SK-N-SH (cell line): ENCODE measurements around the gene RET. TPM values are rescaled to one million over a fixed set of nuclear protein-coding genes. Genes with fewer than 3 reads are reported as not detected.
A peak's percentile ranks its signal among the peaks of the same experiment; 100 is the strongest.

Experiments used
- CTCF ChIA-PET: fragments of 300-600, 350-600 bp; formaldehyde crosslinking; extraction: SDS; loops from one replicate; lab custom pipeline; 2021; lab: Yijun Ruan, JAX
- POLR2A ChIA-PET: fragments of 350-600 bp; sonication (Branson Sonifier 250); formaldehyde crosslinking; extraction: SDS; loops from one replicate; lab custom pipeline; 2020; ENCODE audit warnings: antibody characterized with exemption, inconsistent platforms; lab: Yijun Ruan, JAX
- DNase-seq: peaks from one replicate; pipeline ENCODE4 v3.0.0; 2012
- H2AFZ ChIP-seq: fragments of 200-600 bp; sonication (generic); 2 replicates; pipeline ENCODE4 v1.8.1; 2016; ENCODE audit warnings: antibody characterized with exemption, mild to moderate bottlenecking, low read depth
- H3F3A ChIP-seq: fragments of 200-600 bp; sonication (generic); replicated peaks from 2 replicates; pipeline ENCODE3; 2016; ENCODE audit warnings: antibody characterized with exemption, mild to moderate bottlenecking; ENCODE audit not compliant: insufficient read depth
- H3K27ac ChIP-seq, 2 experiments: fragments of 200-500 bp in 1 of 2; fragments of 200-600 bp in 1 of 2; sonication (Bioruptor generic) in 1 of 2; sonication (generic), shearing (Covaris generic) in 1 of 2; 2 replicates each; pipeline versions ENCODE4 v1.5.1 to v1.6.1; 2014 to 2016; ENCODE audit warnings: low read depth in 2 of 2, inconsistent platforms in 1 of 2, low read length in 1 of 2, mild to moderate bottlenecking in 1 of 2, mixed read lengths in 1 of 2
- H3K27me3 ChIP-seq: fragments of 200-600 bp; sonication (generic), shearing (Covaris generic); 2 replicates; pipeline ENCODE4 v1.6.1; 2016; ENCODE audit warnings: mixed run types; ENCODE audit not compliant: insufficient read depth
- H3K36me3 ChIP-seq, 2 experiments: fragments of 200-500 bp in 1 of 2; fragments of 200-600 bp in 1 of 2; sonication (Bioruptor generic) in 1 of 2; sonication (generic) in 1 of 2; replicated peaks in 1 of 2; 2 replicates each; pipeline versions ENCODE3 to v1.5.1; 2014 to 2016; ENCODE audit warnings: low read length in 1 of 2, mild to moderate bottlenecking in 1 of 2; ENCODE audit not compliant: insufficient read depth in 2 of 2, control insufficient read depth in 1 of 2
- H3K4me1 ChIP-seq, 2 experiments: fragments of 200-500 bp in 1 of 2; fragments of 200-600 bp in 1 of 2; sonication (Bioruptor generic) in 1 of 2; sonication (generic), shearing (Covaris generic) in 1 of 2; 2 replicates each; pipeline versions ENCODE4 v1.5.1 to v1.6.1; 2014 to 2016; ENCODE audit warnings: low read depth in 1 of 2, low read length in 1 of 2, mixed run types in 1 of 2; ENCODE audit not compliant: insufficient read depth in 2 of 2, control insufficient read depth in 1 of 2
- H3K4me2 ChIP-seq: fragments of 200-600 bp; sonication (generic), shearing (Covaris generic); 2 replicates; pipeline ENCODE4 v1.6.1; 2017; ENCODE audit warnings: mixed run types
- H3K4me3 ChIP-seq, 2 experiments: fragments of 200-500 bp in 1 of 2; fragments of 200-600 bp in 1 of 2; sonication (Bioruptor generic) in 1 of 2; sonication (generic), shearing (Covaris generic) in 1 of 2; 2 replicates each; pipeline versions ENCODE4 v1.5.1 to v1.8.1; 2014 to 2016; ENCODE audit warnings: low read depth in 2 of 2, inconsistent platforms in 1 of 2, low read length in 1 of 2, mild to moderate bottlenecking in 1 of 2, mixed read lengths in 1 of 2, moderate library complexity in 1 of 2
- H3K79me2 ChIP-seq: fragments of 200-600 bp; sonication (generic); 2 replicates; pipeline ENCODE4 v1.8.1; 2017; ENCODE audit warnings: mild to moderate bottlenecking; ENCODE audit not compliant: insufficient read depth
- H3K9ac ChIP-seq: fragments of 200-600 bp; sonication (generic); 2 replicates; pipeline ENCODE4 v1.6.1; 2017; ENCODE audit warnings: mixed run types
- H3K9me2 ChIP-seq: fragments of 200-600 bp; sonication (generic); 2 replicates; pipeline ENCODE4 v1.6.1; 2017; ENCODE audit warnings: mixed run types
- H3K9me3 ChIP-seq: fragments of 200-600 bp; sonication (generic); 2 replicates; pipeline ENCODE4 v1.6.1; 2017; ENCODE audit warnings: mixed run types, mild to moderate bottlenecking, moderate library complexity
- H4K20me1 ChIP-seq: fragments of 200-600 bp; sonication (generic); 2 replicates; pipeline ENCODE4 v1.6.1; 2017; ENCODE audit warnings: mild to moderate bottlenecking, mixed run types; ENCODE audit not compliant: insufficient read depth
- CTCF ChIP-seq: fragments of 200-600 bp; sonication (generic); IDR thresholded peaks from 2 replicates; pipeline ENCODE4 v1.6.1; 2017; ENCODE audit warnings: antibody characterized with exemption, mild to moderate bottlenecking, moderate library complexity
- EP300 ChIP-seq, 2 experiments: IDR thresholded peaks; 2 replicates each; pipeline versions ENCODE4 v1.4.0 to v1.6.1; 2012; ENCODE audit warnings: borderline replicate concordance in 1 of 2, low read depth in 1 of 2, low read length in 1 of 2
- EZH2phosphoT487 ChIP-seq: fragments of 200-600 bp; sonication (generic); IDR thresholded peaks from 2 replicates; pipeline ENCODE4 v1.6.1; 2017; ENCODE audit warnings: low read depth, mixed run types, mild to moderate bottlenecking, antibody characterized with exemption, moderate library complexity, borderline replicate concordance
- FOXJ3 ChIP-seq: sonication (generic); formaldehyde crosslinking; IDR thresholded peaks from 2 replicates; pipeline ENCODE4 v1.5.1; 2020; ENCODE audit warnings: mild to moderate bottlenecking, missing genetic modification reagents
- GATA2 ChIP-seq: sonication (generic); formaldehyde crosslinking; IDR thresholded peaks from 2 replicates; pipeline ENCODE4 v1.5.0; 2020; ENCODE audit warnings: mild to moderate bottlenecking, missing genetic modification reagents
- JUND ChIP-seq: IDR thresholded peaks from 2 replicates; pipeline ENCODE4 v1.4.0; 2012
- RFX5 ChIP-seq: IDR thresholded peaks from 2 replicates; pipeline ENCODE4 v1.6.1; 2012; ENCODE audit warnings: mild to moderate bottlenecking, improper control_type of control experiment, low read length
- RXRA ChIP-seq: IDR thresholded peaks from 2 replicates; pipeline ENCODE4 v1.4.0; 2012; ENCODE audit warnings: low read depth, mild to moderate bottlenecking, borderline replicate concordance
- SIN3A ChIP-seq: IDR thresholded peaks from 2 replicates; pipeline ENCODE4 v1.6.1; 2012; ENCODE audit warnings: low read depth, mild to moderate bottlenecking, low read length, moderate library complexity, borderline replicate concordance
- WGBS: methylation state at CpG from one replicate; pipeline ENCODE4 v1.1.6; 2017; ENCODE audit warnings: low lambda C conversion rate; 5-methylcytosine and 5-hydroxymethylcytosine counted together
- polyA plus RNA-seq, 3 experiments: library from polyadenylated mRNA; depleted of rRNA; stranded (reverse); fragments of >200 nt; gene quantifications; 2 replicates each; pipeline ENCODE4 v1.2.3, GENCODE V29; 2012

Gene RET
- polyA plus RNA-seq, 1 of the 3 experiments (the other 2 are of a cell fraction), result 3.2 TPM

GRCh38 chr10:43083764-43084163 is 6.9 kb downstream of the RET start:
- Histone ChIP-seq H3K4me3 (peak overlapping the region in 1 of 2 experiments; percentile 4; a peak in 1 of 4 replicates), H3K9me2 (no peaks in the 10 kb centered on the region), H3K79me2 (no peaks in the 10 kb centered on the region), H3K4me2 (no peak overlapping the region), H3K9ac (no peak overlapping the region), H3K27me3 (no peaks in the 10 kb centered on the region; the same call in 1 of the 2 replicates), H3F3A (no peaks in the 10 kb centered on the region), H3K4me1 (peaks cover 0 to 98% of the 10 kb centered on the region in 2 experiments; a peak in 2 of 4 replicates), H3K27ac (peak overlapping the region in 1 of 2 experiments; percentile 96; a peak in 2 of 4 replicates), H3K36me3 (no peaks in the 10 kb centered on the region), H2AFZ (no peak overlapping the region), H4K20me1 (no peaks in the 10 kb centered on the region), H3K9me3 (no peaks in the 10 kb centered on the region)
- POLR2A ChIA-PET, result interaction anchor here (0.6 to 3.1 kb wide), 5 partner anchors 28 to 213 kb away, joined by 3 to 11 read pairs (median 4); no protein-coding TSS in a partner anchor
- 36% methylated on average over 5 of the region's 5 CpGs for WGBS
- peak; percentile 57 for DNase-seq
- TF ChIP-seq RXRA, result no peak
- no peak for TF ChIP-seq SIN3A
- no peak for TF ChIP-seq RFX5
- TF ChIP-seq EZH2phosphoT487, result no peak
- TF ChIP-seq EP300 (IDR thresholded peaks at IDR 0.05; ENCODE audit: borderline replicate concordance in 1 of 2, low read depth in 1 of 2, low read length in 1 of 2), result peak in 1 of 2 experiments; percentile 68; a peak in 1 of 4 replicates
- TF ChIP-seq JUND, result no peak
- TF ChIP-seq FOXJ3 (CRISPR knock-in tag), result 0 out of 2 replicates have a peak, but pooled peaks have one; percentile 26
- CTCF ChIA-PET, result interaction anchor here (1.4 to 12.3 kb wide), 4 partner anchors 10 to 218 kb away, joined by 3 to 143 read pairs (median 13); no protein-coding TSS in a partner anchor

- CTCF ChIA-PET, result interaction anchor here (3.4 to 12.3 kb wide), 3 partner anchors 7 to 219 kb away, joined by 22 to 143 read pairs (median 50); partner anchors contain the start of gene RET
- POLR2A ChIA-PET, result interaction anchor here (0.6 to 3.1 kb wide), 7 partner anchors 9 to 114 kb away, joined by 3 to 12 read pairs (median 5); partner anchors contain the start of gene RET
- H3K9me2 ChIP-seq, result no peaks in the 10 kb centered on the region
Observed at GRCh38 chr10:43084812-43085211, 7.9 kb downstream of the RET start.

More at GRCh38 chr10:43084812-43085211, 7.9 kb downstream of the RET start:
- TF ChIP-seq EP300 (IDR thresholded peaks at IDR 0.05; ENCODE audit: borderline replicate concordance in 1 of 2, low read depth in 1 of 2, low read length in 1 of 2), result peak in 1 of 2 experiments; percentile 57; a peak in 1 of 4 replicates
- peak; percentile 60 for TF ChIP-seq GATA2 (CRISPR knock-in tag)
- TF ChIP-seq CTCF, result no peak
- TF ChIP-seq, all 33 proteins: peak for 2
- Histone ChIP-seq H3K36me3 (no peaks in the 10 kb centered on the region), H2AFZ (no peak overlapping the region), H3K27me3 (no peaks in the 10 kb centered on the region; the same call in 1 of the 2 replicates), H3K4me3 (peak overlapping the region in 1 of 2 experiments; percentile 15; a peak in 1 of 4 replicates), H3K27ac (peak overlapping the region in 1 of 2 experiments; percentile 96; a peak in 2 of 4 replicates), H3K4me2 (no peak overlapping the region), H3K79me2 (no peaks in the 10 kb centered on the region), H3K9ac (no peak overlapping the region), H3K9me3 (no peaks in the 10 kb centered on the region), H4K20me1 (no peaks in the 10 kb centered on the region), H3F3A (no peaks in the 10 kb centered on the region), H3K4me1 (peaks cover 0 to 100% of the 10 kb centered on the region in 2 experiments; a peak in 2 of 4 replicates)
- DNase-seq, result peak; percentile 69
- 8% methylated on average over 5 of the region's 9 CpGs for WGBS
